ENCODE measurements around the gene KLK12. TPM values are rescaled to one million over a fixed set of nuclear protein-coding genes. Genes with fewer than 3 reads are reported as not detected.

Gene KLK12
- total and polyA plus RNA-seq, 9 of the 15 experiments (the other 6 are each of a cell fraction or from before 2014, with no cell fraction given), result not detected

DNA sequence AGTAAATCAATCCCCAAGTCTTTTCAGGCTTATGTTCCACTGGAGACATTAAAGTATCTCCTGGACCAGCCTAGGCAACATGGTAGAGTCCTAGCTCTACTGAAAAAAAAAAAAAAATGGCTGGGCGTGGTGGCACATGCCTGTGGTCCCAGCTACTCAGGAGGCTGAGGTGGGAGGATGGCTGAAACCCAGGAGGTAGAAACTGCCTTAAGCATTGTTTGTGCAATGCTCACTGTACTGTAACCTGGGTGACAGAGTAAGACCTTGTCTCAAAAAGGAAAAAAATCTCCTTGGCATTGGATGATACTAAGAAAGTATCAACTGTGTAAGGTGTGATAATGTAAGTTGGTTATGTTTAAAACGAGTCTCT is 42.2 kb downstream of the KLK12 start:
- in situ Hi-C loops (cut with MboI) (no loop called here), intact Hi-C loops (cut with micrococcal nuclease) (no loop called here)
- FAIRE-seq (no peak), ATAC-seq (no peak), DNase-seq (ENCODE audit: extremely low read depth in 1 of 4, low spot score in 3 of 4) (no peak)
- H3K4me1 ChIP-seq (replicated peaks in 1 of 2; ENCODE audit: control insufficient read depth in 2 of 2, insufficient read depth in 2 of 2, low read length in 2 of 2), result no peaks in the 10 kb centered on the region
- POLR2A ChIA-PET, result interaction anchor here (0.6 to 0.8 kb wide), 2 partner anchors 195 to 662 kb away, joined by 3 read pairs; no protein-coding TSS in a partner anchor
- H3K4me3 ChIP-seq, result no peak overlapping the region
- H3K36me3 ChIP-seq (ENCODE audit: control insufficient read depth, insufficient read depth, low read length), result no peaks in the 10 kb centered on the region
- H3K4me2 ChIP-seq (ENCODE audit: insufficient read depth, low read length), result no peak overlapping the region
- H3K27me3 ChIP-seq (ENCODE audit: control insufficient read depth in 2 of 2, insufficient read depth in 2 of 2, low read length in 2 of 2), result peaks cover 3 to 17% of the 10 kb centered on the region in 2 experiments; a peak in 3 of 5 replicates
- H4K20me1 ChIP-seq (replicated peaks; ENCODE audit: control insufficient read depth, insufficient read depth, low read length), result no peaks in the 10 kb centered on the region
- WGBS (ENCODE audit: insufficient coverage, low coverage, missing lambda C conversion rate), result 4% methylated on average over 2 of the region's 2 CpGs
- H3K9ac ChIP-seq (ENCODE audit: insufficient read depth in 1 of 2, low read depth in 2 of 2, low read length in 2 of 2), result no peak overlapping the region
- BruUV-seq (replicated peaks), result no TSS peak
- no peaks in the 10 kb centered on the region for H3K9me1 ChIP-seq (ENCODE audit: control insufficient read depth, insufficient read depth, low read length)
- CTCF ChIA-PET (ENCODE audit: low intra/inter-chr PET ratio), result no interaction called here
- no peaks in the 10 kb centered on the region for H3K79me2 ChIP-seq (ENCODE audit: control insufficient read depth, insufficient read depth, low read length)
- H2AFZ ChIP-seq (ENCODE audit: low read depth, low read length), result no peak overlapping the region
- H3K9me3 ChIP-seq (replicated peaks; ENCODE audit: control insufficient read depth, insufficient read depth, low read depth, low read length), result no peaks in the 10 kb centered on the region; the same call in 1 of the 2 replicates
- no peak overlapping the region for H3K27ac ChIP-seq (ENCODE audit: extremely low read depth, low read depth, low read length)
- TF ChIP-seq ZNF280A (IDR thresholded peaks at IDR 0.05; ENCODE audit: low read depth, partially characterized antibody) (no peak), ZNF224 (CRISPR knock-in tag; IDR thresholded peaks at IDR 0.05) (no peak), SRSF9 (IDR thresholded peaks at IDR 0.05; ENCODE audit: borderline replicate concordance, low read depth, low read length) (no peak), E2F8 (IDR thresholded peaks at IDR 0.05; ENCODE audit: low read depth, partially characterized antibody) (no peak), ZNF282 (CRISPR knock-in tag; IDR thresholded peaks at IDR 0.05) (no peak), ZNF175 (CRISPR knock-in tag; IDR thresholded peaks at IDR 0.05; ENCODE audit: low read depth) (no peak), NR0B1 (IDR thresholded peaks at IDR 0.05; ENCODE audit: partially characterized antibody) (no peak), RBM39 (optimal IDR thresholded peaks at IDR 0.05; ENCODE audit: low read depth, low read length) (no peak), HCFC1 (IDR thresholded peaks at IDR 0.05; ENCODE audit: low read depth, low read length) (no peak), FOXA3 (CRISPR knock-in tag; conservative IDR thresholded peaks at IDR 0.05 in 1 of 2, IDR thresholded peaks at IDR 0.05 in 1 of 2) (no peak), E2F3 (CRISPR knock-in tag; IDR thresholded peaks at IDR 0.05) (no peak), POLR2AphosphoS5 (IDR thresholded peaks at IDR 0.05; ENCODE audit: control insufficient read depth, insufficient read depth, low read depth, low read length) (no peak), NKRF (IDR thresholded peaks at IDR 0.05; ENCODE audit: borderline replicate concordance) (no peak)

Measured in K562 (cell line).